ENCODE data around the gene PPIP5K1.

PPIP5K1 gene

DNA sequence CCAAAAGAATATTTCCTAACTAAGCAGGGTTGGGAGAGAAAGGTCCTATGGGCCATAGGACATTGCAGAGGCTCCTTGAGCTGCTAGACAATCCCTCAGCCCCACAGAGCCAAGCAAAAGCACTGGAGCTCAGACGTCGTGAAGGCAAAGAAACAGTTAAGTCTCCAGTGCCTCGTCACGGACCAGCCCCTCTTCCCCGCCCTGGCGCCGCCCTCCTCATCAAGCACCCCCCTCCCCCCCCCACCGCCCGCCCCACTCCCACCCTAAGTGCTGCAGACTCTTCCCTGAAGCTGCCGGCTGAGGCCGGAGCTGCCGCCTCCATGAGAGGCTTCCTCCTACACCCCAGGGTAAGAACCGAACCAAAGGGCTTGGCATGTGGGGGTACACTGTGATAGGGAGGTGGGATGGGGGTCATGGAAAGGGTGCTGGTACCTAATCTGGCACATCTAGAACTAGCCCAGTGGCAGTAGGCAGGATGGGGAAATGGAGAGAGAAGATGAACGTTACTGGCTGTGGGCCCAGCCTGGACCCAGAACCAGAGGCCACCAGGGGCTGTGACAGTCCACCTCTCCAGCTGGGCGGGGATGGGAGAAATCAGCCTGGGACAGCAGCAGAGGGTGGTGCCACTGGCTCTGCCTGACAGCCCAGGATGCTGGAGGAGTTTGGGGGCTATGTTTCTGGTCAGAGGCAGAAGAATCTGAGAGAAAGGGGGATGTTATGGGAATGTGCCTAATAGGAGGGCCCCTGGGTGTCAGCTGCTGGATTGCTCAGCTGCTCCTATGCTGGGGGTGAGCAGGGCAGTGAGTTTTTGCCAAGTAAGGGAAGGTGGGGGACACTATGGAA, 72.4 kb downstream of the PPIP5K1 start, which contains the start of gene MAP1A:
TSS of gene MAP1A (plus strand) at position 255 of the 843 bp plus-strand sequence. CDS start 3,866 bp downstream, outside the sequence.
- DNase-seq (ENCODE audit: low read depth) = no peak

- DNase-seq (ENCODE audit: low read depth) = no peak
These were observed 73.1 kb downstream of the PPIP5K1 start for GRCh38 chr15:43516801-43517353.

DNA sequence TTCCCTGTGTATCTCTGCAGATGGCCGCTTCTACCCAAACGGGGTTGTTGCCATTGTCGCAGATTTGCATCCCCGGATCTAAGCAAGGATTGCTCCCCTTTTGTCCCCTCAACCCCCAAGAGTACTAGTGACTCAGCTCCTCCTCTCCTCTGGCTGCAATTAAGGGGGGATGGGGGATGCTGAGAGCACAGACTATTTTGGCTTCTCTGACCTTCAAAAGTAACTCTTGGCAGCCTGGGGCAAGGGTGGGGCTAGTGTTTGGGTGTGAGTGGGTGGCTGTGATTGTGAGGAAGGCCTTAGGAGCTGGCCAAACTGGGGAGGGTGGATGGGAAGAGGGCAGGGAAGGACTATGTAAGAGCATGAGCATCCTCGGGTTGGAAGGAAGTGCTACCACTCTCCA, 73.8 kb downstream of the PPIP5K1 start:
- no peak for DNase-seq (ENCODE audit: low read depth)

DNA sequence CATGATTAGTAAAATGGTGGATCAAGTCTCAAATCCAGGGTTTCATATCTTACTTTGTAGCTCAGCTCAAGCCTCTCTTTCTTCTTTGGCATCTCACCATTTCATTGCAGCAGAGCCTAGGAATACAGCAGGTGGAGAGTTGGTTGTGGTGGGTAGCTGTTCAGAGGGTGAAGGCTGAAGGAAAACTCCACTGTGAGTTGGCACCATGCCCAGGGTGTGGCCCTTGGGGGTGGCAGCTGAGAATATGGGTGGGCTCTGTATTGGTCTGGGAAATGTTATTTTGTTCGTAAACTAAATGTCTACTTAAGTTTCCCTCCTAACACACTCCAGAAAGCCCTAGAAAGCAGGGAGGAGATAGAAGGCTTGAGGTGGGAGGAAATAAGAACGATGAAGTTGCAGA, 74.3 kb downstream of the PPIP5K1 start:
- DNase-seq (ENCODE audit: low read depth) = no peak

GRCh38 chr15:43514241-43515057, 75.6 kb downstream of the PPIP5K1 start:
- no peak for DNase-seq (ENCODE audit: low read depth)

DNA sequence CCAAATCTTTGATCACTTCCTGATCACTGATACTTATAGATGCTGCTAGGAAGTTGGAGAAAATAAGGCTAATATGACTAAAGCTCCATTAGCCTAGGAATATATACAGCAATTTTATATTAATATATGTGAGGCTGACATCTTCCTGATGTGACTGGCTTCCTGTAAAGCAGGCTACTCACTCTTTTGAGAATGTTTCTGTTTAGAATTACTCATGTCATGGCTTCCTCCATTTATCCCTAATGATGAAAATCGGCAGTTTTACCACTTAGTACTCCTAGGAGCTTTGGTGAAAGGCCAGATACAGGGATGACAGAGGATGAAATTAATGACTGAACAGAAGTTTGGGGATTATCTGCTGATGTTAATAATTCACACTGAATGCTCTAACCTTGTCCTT, 76.5 kb downstream of the PPIP5K1 start:
- DNase-seq (ENCODE audit: low read depth) = no peak

DNA sequence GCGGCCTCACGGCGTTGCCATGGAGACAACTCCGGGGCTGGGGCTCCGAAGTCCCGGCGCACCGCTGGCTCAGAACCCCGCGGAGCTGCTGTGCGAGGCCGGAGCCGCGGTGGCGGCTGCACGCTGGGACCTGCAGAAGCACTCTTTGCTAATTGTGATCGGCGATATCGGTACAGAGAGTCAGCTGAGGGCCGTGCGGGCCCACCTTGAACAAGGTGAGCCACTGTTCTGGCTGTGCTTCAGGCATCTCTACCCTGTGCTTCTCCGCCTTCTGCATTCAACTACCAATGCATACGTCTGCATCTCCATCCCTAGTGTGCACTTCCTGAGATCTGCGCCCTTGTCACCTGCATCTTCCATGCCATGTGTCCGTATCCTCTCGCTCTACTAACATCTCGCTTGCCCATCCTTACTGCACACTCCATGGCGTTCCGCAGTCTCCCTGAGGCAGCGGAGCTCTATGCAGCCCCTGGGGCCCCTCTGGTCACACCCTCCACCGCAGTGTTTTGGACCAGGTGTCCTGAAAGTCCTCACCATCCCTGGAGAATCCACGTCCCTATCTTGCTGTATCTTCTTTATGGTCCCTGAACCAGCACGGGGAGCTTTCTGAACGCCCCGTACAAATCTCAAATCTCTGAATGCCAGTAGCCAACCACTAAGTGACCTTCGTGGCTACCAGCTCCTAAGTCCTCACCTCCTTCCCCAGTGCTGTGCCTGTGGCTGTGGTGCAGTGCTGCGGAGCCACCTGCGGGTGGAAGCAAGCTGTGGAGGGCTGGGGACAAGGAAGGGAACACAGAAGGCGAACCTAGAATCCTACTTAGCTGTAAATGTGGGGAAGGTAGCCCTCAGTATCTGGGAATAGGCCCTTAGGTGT, 78.8 kb downstream of the PPIP5K1 start:
- no peak for DNase-seq (ENCODE audit: low read depth)

DNA sequence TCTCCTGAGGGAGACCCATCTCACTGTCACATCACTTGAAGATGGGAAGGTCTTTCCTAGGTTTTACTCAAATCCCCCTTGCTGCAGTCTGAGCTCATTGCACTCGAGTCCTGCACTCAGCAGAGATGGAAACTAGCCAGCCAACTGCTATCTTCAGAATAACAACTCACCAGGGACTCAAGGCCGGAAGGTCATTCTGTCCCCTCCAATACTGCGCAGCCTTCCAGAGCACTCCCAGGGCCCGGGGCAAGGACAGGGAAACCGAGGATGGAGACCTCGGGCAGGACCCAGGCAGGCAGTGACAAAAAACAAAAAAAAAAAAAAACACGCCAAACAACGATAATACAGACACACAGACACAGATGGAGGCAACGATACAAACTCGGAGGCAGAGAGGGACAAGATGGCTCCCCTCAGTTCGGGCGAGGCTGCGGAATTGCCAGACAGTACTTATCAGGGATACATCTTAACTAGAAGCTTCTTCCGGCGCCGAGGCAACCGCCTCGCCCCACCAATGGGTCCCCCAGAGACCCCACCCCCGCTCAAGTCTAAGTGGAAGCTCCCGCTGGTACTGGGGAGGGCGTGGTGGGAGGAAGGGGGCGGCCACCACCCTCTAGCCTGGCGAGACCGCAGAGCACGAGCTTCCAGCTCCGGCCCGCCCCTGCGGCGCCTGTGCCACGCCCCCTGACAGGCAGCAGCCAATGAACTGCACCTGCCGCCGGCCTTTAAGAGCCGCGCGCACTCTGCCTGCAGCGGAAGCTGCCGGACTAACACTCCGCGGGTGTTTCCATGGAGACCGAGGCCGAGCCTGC, 79.6 kb downstream of the PPIP5K1 start:
- DNase-seq (ENCODE audit: low read depth) = peak; percentile 93

DNA sequence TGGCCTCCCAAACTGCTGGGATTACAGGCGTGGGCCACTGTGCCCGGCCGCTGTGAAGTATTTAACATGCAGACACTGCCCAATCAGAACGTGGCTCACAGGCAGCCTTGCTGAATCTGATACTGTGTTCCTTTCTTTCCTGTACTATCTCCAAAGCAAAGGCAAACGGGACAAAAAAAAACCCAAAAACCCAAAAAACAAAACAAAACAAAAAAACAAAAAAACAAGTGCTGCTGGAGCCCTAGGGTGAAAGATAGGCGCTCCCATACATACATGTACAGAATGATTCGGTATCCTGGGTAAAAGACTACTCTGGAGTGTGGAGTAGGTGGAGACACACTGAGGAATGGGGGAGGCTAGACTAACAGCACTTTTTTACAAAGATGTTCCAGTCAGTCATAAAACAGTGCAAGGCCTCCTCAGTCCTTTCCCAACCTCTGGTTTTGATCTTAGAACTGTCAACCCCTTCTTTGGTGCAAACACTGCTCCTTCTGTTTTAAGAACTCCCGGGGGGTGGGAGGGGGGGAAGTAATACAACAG, 80.3 kb downstream of the PPIP5K1 start:
- DNase-seq (ENCODE audit: low read depth) = no peak

DNA sequence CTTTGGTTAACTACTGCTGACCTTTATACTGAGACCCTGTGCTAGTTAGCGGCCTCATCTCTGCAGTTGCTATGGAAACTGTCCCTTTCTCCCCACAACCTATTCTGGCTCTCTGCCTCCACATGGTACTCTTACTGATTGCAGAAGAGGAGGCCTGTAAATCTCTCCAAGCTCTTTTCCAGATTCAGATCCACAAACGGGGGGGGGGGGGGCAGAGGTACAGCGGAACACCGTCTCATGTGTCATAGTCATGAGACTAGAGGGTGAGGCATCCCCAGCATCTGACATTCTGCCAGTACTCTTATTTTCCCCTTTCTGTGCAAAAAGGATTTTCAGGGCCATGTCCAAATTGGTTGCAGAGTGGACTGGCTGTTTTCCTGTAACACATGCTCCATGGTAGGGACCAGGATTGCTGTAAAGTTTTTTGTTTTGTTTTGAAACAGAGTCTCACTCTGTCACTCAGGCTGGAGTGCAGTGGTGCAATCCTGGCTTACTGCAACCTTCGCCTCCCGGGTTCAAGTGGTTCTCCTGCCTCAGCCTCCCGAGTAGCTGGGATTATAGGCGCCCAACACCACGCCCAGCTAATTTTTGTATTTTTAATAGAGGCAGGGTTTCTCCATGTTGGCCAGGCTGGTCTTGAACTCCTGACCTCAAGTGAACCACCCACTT, 80.9 kb downstream of the PPIP5K1 start:
- no peak for DNase-seq (ENCODE audit: low read depth)

DNA sequence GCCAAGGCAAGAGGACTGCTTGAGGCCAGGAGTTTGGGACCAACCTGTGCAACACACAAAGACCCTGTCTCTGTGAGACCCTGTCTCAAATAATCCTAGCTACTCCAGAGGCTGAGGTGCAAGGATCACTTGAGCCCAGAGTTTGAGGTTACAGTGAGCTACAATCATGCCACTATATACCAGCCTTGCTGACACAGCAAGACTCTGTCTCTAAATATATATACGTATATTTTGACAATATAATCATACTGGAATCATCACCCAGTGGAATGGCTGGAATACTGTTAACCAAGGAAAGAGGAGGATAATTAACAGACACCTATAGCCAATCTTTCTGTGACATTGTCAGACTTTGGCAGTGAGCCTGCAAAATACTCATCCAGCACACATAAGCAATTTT, 81.6 kb downstream of the PPIP5K1 start:
- DNase-seq (ENCODE audit: low read depth) = no peak

DNA sequence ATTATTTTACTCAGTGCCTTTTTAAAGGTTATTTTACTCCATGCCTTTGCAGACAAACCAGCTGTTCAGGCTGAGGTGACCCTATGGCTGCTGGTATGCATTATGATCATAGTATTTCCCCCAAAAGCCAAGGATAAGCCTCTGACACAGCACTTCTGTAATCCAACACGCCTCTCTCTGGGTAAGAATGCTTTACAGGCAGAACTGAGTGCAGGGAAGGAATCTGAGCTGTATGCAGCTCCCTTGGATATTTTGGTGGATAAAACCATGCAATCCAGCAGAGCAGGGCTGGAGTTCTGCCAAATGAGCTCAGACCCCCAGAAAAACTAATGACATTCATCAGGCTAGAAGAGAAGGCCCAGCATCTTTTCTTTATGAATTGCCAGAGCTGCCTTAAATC, 84.3 kb downstream of the PPIP5K1 start:
- no peak for DNase-seq (ENCODE audit: low read depth)

DNA sequence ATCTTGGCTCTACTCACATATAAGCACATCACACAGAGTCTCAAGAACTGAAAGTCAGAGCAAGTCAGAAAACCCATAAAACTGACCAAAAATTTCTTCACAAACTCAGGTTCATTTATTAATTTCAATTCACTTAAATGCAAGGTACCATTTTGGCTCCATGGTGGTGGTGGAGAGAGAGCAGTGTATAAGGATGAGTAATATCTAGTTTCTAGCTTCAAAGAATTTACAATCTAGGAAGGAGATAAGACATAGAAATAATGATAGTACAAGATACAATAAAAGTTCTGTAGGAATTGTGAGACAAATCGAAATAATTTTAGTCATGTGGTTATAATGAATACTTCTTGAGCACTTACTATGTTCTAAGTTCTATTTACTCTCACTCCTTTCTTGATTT, 90.4 kb downstream of the PPIP5K1 start:
- no peak for DNase-seq (ENCODE audit: low read depth)

DNA sequence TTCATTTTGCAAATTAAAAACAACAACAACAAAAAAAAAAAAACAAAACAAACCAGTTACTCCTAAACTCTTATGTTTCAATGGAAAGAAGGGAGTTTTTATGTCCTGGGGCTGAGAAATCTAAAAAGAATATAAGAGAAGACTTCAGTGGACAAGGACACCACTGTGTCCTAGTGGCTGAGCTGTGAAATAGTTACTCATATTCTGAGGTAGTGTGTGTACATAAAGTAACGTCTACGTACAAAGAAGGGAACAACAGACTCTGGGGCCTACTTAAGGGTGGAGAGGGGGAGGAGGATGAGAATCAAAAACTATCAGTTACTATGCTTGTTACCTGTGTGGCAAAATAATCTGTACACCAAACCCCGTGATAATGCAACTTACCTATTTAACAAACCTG, 91.0 kb downstream of the PPIP5K1 start:
- no peak for DNase-seq (ENCODE audit: low read depth)

GRCh38 chr15:43493703-43494472, 96.1 kb downstream of the PPIP5K1 start:
- DNase-seq (ENCODE audit: low read depth) = no peak

- DNase-seq (ENCODE audit: low read depth) = peak; percentile 86
These were observed 97.1 kb downstream of the PPIP5K1 start, which contains the start of gene TP53BP1 for GRCh38 chr15:43492673-43493601. Gene TP53BP1, minus strand, starts transcription at chr15:43493156. Its CDS starts 113 bp downstream, at chr15:43493043.

DNA sequence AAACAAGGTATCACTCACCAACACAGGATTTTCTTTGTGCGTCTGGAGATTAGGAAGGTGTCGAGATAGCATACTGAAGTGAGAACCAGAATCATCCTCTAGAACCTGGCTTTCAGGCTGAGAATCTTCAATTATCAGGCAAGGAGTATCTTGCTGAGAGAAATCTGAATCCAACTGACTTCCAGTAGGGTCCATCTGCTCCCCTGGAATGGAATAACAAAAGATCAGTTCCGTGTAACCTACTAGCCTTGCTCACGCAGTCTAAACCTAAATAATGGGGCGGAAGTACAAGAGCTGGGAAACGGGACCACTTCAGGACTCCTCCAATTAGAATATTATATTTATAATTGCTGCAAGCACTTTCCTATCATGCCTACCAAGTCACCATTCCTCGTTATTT, 97.7 kb downstream of the PPIP5K1 start:
- DNase-seq (ENCODE audit: low read depth) = no peak

DNA sequence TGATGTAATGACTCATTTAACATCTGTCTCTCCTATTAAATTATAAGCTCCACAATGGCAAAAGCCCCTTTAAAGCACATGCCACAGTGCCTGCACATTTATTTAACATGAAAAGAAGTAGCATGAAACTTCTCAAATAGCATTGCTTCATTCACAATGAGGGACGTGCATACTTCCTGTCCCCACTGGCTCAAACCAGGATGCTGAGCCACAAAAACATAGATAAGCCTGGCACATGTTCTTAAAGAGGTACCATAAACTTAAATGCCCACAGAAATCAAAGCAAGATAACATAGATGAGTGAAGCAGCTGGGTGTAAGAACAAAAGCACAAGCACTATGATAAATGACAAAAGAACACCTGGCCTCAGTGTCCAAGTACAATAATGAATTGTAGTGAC, 100.8 kb downstream of the PPIP5K1 start:
- DNase-seq (ENCODE audit: low read depth) = no peak

All from stimulated activated CD8-positive, alpha-beta memory T cell treated with anti-CD3 and anti-CD28 coated beads, Interleukin-12 subunit alpha, Interleukin-12 subunit beta, amount 100 ng/mL, for 4 hours (primary cell).